Small intestine (tissue), 7 donors: ENCODE results near the gene FAM222B. TPM values are rescaled to one million over a fixed set of nuclear protein-coding genes. Genes with fewer than 3 reads are reported as not detected.
A peak's percentile ranks its signal among the peaks of the same experiment; 100 is the strongest.

Experiments used
- DNase-seq, 2 donors: peaks; one replicate each; pipeline versions ENCODE4 v3.0.0 to v3.0.0-alpha.2; 2013
- FAIRE-seq: peaks from 2 replicates; lab custom pipeline; 2012; peaks lifted over from hg19 to GRCh38; lab: Jason Lieb, UNC
- H3K27ac ChIP-seq, 3 donors: one replicate each; pipeline ENCODE4 v1.5.1; 2013; ENCODE audit warnings: low read length in 2 of 3, mild to moderate bottlenecking in 2 of 3, control low read depth in 1 of 3, inconsistent platforms in 1 of 3, low read depth in 1 of 3, moderate library complexity in 1 of 3
- H3K27me3 ChIP-seq, 3 donors: one replicate each; pipeline ENCODE4 v1.6.1; 2013; ENCODE audit warnings: low read length in 3 of 3, inconsistent platforms in 1 of 3; ENCODE audit not compliant: control insufficient read depth in 3 of 3, insufficient read depth in 3 of 3
- H3K36me3 ChIP-seq, 3 donors: one replicate each; pipeline ENCODE4 v1.6.1; 2013; ENCODE audit warnings: low read length in 3 of 3, inconsistent platforms in 1 of 3, low read depth in 1 of 3, mild to moderate bottlenecking in 1 of 3, moderate library complexity in 1 of 3; ENCODE audit not compliant: control insufficient read depth in 3 of 3, insufficient read depth in 2 of 3
- H3K4me1 ChIP-seq, 3 donors: one replicate each; pipeline ENCODE4 v1.6.1; 2013; ENCODE audit warnings: low read length in 2 of 3, inconsistent platforms in 1 of 3, low read depth in 1 of 3, mild to moderate bottlenecking in 1 of 3, moderate library complexity in 1 of 3; ENCODE audit not compliant: control insufficient read depth in 3 of 3, insufficient read depth in 2 of 3
- H3K4me3 ChIP-seq, 3 donors: one replicate each; pipeline ENCODE4 v1.5.1; 2013; ENCODE audit warnings: low read length in 3 of 3, control low read depth in 1 of 3, inconsistent platforms in 1 of 3, low read depth in 1 of 3, mild to moderate bottlenecking in 1 of 3, moderate library complexity in 1 of 3
- H3K9me3 ChIP-seq, 2 donors: one replicate each; pipeline ENCODE4 v1.6.1; 2013; ENCODE audit warnings: low read depth in 1 of 2, low read length in 1 of 2; ENCODE audit not compliant: control insufficient read depth in 2 of 2, insufficient read depth in 1 of 2
- WGBS, 3 donors: extraction: QIAGEN DNeasy Blood & Tissue Kit; methylation state at CpG; one replicate each; pipeline ENCODE4 v1.1.7; 2013; 5-methylcytosine and 5-hydroxymethylcytosine counted together
- polyA plus RNA-seq, 4 donors: library from polyadenylated mRNA; stranded (reverse) in 3 of 4; unstranded in 1 of 4; fragments of 200-250 nt in 3 of 4; fragments of 120-200 nt in 1 of 4; gene quantifications; one replicate each; pipeline versions ENCODE4 v1.2.1 to v1.2.3, GENCODE V29; 2013
- donor health status: healthy with polysubstance abuse.
- donor health status: control.
- donor health status: control.
- donor health status: Bipolar disorder and iron deficiency.
- donor health status: healthy.

FAM222B gene
- polyA plus RNA-seq, 4 donors, result 9.7 to 28.1 (median 13.4) TPM

DNA sequence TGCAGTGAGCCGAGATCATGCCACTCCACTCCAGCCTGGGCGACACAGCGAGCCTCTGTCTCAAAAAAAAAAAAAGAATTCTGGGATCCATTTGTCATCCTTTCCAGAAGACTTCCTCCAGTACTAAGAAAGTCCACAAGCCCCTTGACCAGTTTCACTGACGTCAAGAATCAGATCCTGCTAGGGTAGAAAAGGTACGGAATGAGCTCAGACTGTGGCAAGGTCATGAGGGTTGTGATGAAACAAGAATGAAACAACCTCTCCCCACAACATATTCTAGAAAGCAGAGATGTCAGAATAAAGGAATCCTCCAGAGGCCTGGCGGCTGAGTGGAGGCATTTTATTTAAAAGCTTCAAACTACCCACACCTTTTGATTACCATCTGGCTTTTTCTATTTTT is 68.9 kb downstream of the FAM222B start:
- no peak overlapping the region for H3K4me3 ChIP-seq
- no peaks in the 10 kb centered on the region for H3K9me3 ChIP-seq
- H3K36me3 ChIP-seq, result peaks cover 0 to 26% (median 8%) of the 10 kb centered on the region in 3 donors
- DNase-seq (no peak), FAIRE-seq (no peak)
- H3K27ac ChIP-seq, result no peak overlapping the region
- no peaks in the 10 kb centered on the region for H3K27me3 ChIP-seq
- no peaks in the 10 kb centered on the region for H3K4me1 ChIP-seq
- WGBS, 3 donors, result 88 to 96% (median 91%) methylated on average over 6 of the region's 6 CpGs

DNA sequence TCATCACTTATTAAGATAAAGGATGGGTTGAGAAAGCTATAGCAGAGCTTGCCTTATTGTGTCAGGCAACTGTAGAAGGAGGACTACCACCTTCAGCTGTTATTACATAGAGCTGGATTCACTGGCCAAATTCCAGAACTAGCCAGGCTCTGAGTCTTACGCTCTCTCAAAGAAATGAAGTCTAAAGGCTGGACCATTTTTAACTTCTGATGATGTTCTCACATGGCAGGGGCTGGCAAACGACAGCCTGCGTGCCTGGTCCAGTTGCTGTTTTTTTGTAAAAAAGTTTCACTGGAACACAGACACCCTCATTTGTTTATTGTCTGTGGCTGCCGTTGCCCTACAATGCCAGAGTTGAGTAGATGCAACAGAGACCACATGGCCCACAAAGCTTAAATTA is 77.6 kb downstream of the FAM222B start:
- DNase-seq (no peak), FAIRE-seq (no peak)
- H3K27ac ChIP-seq, result no peak overlapping the region
- H3K27me3 ChIP-seq, result no peaks in the 10 kb centered on the region
- no peaks in the 10 kb centered on the region for H3K4me1 ChIP-seq
- peaks cover 0 to 37% (median 8%) of the 10 kb centered on the region in 3 donors for H3K36me3 ChIP-seq
- no peaks in the 10 kb centered on the region for H3K9me3 ChIP-seq
- H3K4me3 ChIP-seq, result no peak overlapping the region
- WGBS, 3 donors, result 77 to 89% (median 81%) methylated on average over 4 of the region's 4 CpGs

DNA sequence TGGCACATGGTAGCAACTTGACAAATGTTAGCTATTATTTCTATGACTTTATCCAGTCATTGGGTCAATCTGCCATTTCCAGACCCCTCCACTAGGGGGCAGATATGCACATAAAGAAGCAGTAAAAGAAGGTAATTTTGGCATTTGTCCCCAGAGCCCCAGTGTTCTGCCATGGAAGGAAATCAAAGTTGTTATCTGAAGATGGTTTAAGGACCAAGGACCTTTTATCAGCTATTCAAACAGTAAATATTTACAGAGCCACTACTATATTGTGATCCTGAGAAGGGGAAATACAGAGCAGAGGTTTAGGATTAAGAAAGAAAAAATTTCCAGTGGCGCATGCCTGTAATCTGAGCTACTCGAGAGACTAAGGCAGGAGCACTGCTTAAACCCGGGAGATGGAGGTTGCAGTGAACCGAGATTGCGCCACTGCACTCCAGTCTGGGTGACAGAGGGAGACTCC is 78.8 kb downstream of the FAM222B start:
- H3K36me3 ChIP-seq, result peaks cover 0 to 49% (median 13%) of the 10 kb centered on the region in 3 donors
- H3K4me1 ChIP-seq, result no peaks in the 10 kb centered on the region
- no peaks in the 10 kb centered on the region for H3K27me3 ChIP-seq
- peak; percentile 66 to 75 for DNase-seq
- H3K27ac ChIP-seq, result no peak overlapping the region
- WGBS, 3 donors, result 51 to 60% (median 55%) methylated on average over 5 of the region's 5 CpGs
- FAIRE-seq, result no peak
- H3K9me3 ChIP-seq, result no peaks in the 10 kb centered on the region
- no peak overlapping the region for H3K4me3 ChIP-seq

DNA sequence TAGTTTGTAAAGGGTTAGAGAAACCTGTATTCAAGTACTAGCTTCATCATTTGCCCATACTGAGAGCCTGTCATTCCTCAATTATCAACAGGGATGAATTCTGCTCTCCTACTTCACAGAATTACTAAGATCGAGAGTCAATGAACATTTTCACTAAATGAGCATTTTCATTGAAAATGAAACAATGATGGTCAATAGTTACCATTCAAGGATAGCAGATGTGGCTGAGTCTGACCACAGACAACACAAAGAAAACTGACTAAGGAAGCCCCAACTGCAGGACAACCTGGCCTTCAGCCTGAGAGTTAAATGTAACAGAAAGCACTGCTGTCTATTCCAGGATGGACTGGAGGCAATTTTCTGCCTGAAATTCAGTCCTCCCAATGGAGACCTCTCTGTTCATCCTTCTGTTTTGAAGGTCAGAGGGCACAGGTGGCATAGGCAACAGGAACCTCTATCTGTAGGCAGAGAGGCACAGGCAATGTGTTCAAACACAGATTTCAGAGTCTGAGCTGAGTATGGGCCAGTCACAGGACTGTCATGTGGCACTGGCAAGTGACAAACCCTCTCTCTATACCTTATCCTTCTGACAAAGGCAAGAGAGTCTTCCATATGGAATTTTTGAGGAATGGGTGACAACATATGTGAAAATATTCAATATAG is 79.3 kb downstream of the FAM222B start:
- no peak overlapping the region for H3K27ac ChIP-seq
- FAIRE-seq (no peak), DNase-seq (no peak)
- H3K4me1 ChIP-seq, result no peaks in the 10 kb centered on the region
- 71 to 84% (median 79%) methylated on average over 1 of the region's 1 CpG for WGBS, 3 donors
- H3K4me3 ChIP-seq, result no peak overlapping the region
- peaks cover 6 to 55% (median 18%) of the 10 kb centered on the region in 3 donors for H3K36me3 ChIP-seq
- no peaks in the 10 kb centered on the region for H3K9me3 ChIP-seq
- H3K27me3 ChIP-seq, result no peaks in the 10 kb centered on the region

GRCh38 chr17:28760601-28761562 is 81.7 kb downstream of the FAM222B start:
- H3K4me1 ChIP-seq, result no peaks in the 10 kb centered on the region
- H3K36me3 ChIP-seq, result peaks cover 7 to 58% (median 22%) of the 10 kb centered on the region in 3 donors
- H3K9me3 ChIP-seq, result no peaks in the 10 kb centered on the region
- peak overlapping the region in 1 of 3 donors; percentile 1 for H3K27ac ChIP-seq
- 48% methylated on average over 9 of the region's 9 CpGs for WGBS, 3 donors
- no peak overlapping the region for H3K4me3 ChIP-seq
- no peaks in the 10 kb centered on the region for H3K27me3 ChIP-seq
- DNase-seq, result peak in 1 of 2 donors; percentile 48
- no peak for FAIRE-seq

DNA sequence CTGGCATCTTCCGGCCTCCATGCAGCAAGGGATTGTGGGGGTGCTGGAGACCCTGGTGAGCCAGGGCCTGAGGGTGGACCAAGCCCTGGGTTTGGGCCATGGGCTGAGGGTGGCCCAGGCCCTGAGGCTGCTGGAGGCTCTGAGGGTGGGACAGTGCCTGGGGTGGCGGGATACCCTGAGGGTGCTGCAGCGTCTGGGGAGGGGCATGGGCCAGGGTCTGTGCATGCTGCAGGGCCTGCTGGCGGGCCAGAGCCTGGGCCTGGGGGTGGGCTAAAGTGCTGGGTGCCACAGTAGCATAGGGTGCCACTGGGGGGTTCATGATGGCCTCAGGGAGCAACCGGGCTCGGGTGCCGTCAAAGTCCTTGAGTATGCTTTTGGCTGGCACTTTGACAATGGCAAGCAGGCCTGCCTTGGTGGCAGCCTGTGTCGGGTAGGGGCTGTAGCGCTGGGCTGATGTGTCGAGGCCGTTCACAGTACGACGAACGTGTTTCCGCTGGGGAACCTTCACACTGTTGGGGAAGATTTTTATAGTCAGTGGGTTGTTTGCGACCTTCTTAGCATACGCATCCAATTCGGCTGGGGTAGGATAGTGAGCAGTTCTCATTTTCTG is 83.2 kb downstream of the FAM222B start:
- H3K36me3 ChIP-seq, result peaks cover 7 to 62% (median 18%) of the 10 kb centered on the region in 3 donors
- no peak overlapping the region for H3K4me3 ChIP-seq
- H3K9me3 ChIP-seq, result no peaks in the 10 kb centered on the region
- no peak for DNase-seq
- H3K4me1 ChIP-seq, result no peaks in the 10 kb centered on the region
- no peak overlapping the region for H3K27ac ChIP-seq
- FAIRE-seq, result no peak
- WGBS, 3 donors, result 94 to 95% (median 95%) methylated on average over 18 of the region's 18 CpGs
- H3K27me3 ChIP-seq, result no peaks in the 10 kb centered on the region

DNA sequence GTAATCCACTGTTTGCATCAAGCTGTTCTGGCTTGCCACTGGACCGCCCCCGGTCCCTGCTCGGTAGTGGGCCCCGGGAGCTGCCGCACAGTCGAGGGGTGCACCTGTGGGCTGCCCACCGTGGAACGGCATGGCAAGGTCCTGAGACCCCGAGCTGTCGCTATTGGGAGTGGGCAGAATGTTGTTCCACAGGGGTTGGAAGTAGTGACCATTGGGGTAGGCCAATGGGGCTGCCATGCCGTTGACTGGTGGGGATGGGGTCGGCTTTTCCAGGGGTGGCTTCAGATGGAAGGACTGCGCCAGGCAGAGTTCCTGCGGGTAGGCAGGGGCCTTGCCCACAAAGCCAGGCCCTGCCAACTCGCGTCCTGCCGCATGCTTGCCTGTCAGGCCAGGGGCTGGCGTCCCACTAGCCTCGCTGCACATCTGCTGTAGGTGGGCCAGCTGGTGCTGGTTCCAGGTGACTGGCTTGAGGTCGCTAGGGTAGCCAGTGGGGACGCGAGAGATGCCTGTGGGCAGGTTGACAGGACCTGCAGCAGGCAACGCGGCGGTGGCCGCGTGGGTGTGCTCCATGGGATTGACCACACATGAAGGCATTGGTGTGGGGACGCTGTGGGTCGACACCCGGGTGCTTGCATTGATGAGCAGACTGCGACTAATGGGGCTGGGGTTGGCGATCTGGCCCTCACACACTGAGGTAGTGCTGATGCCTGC is 84.0 kb downstream of the FAM222B start:
- no peaks in the 10 kb centered on the region for H3K4me1 ChIP-seq
- no peak overlapping the region for H3K27ac ChIP-seq
- FAIRE-seq (no peak), DNase-seq (no peak)
- peaks cover 7 to 62% (median 18%) of the 10 kb centered on the region in 3 donors for H3K36me3 ChIP-seq
- 95 to 96% (median 96%) methylated on average over 31 to 32 of the region's 32 CpGs for WGBS, 3 donors
- H3K27me3 ChIP-seq, result no peaks in the 10 kb centered on the region
- no peaks in the 10 kb centered on the region for H3K9me3 ChIP-seq
- no peak overlapping the region for H3K4me3 ChIP-seq
